Activated T-cell treated with anti-CD3 and anti-CD28 coated beads, Interleukin-2, amount 50 U/mL, for 4 hours (primary cell): ENCODE data around the gene ZNF526. TPM values are rescaled to one million over a fixed set of nuclear protein-coding genes. Genes with fewer than 3 reads are reported as not detected.
A peak's percentile ranks its signal among the peaks of the same experiment; 100 is the strongest.

Source experiments
- ATAC-seq, 2 donors: fragments of 200-7000 bp; cut with Tn5 transposase; one replicate each; pipeline ENCODE4 v1.10.0; 2021
- DNase-seq: peaks from one replicate; pipeline ENCODE4 v3.0.0-alpha.2; 2020
- H3K27me3 Mint-ChIP-seq: one replicate; pipeline ENCODE4 v1.8.0; 2021; ENCODE audit warnings: low read depth, mixed read lengths
- H3K36me3 Mint-ChIP-seq: one replicate; pipeline ENCODE4 v1.8.0; 2022; ENCODE audit warnings: mixed read lengths; ENCODE audit not compliant: insufficient read depth
- H3K4me1 Mint-ChIP-seq: one replicate; pipeline ENCODE4 v1.8.0; 2021; ENCODE audit warnings: low read depth, mixed read lengths
- H3K4me3 Mint-ChIP-seq: one replicate; pipeline ENCODE4 v1.8.0; 2021; ENCODE audit warnings: mild to moderate bottlenecking, moderate library complexity, mixed read lengths
- H3K9me3 Mint-ChIP-seq: one replicate; pipeline ENCODE4 v1.8.0; 2021; ENCODE audit warnings: mixed read lengths
- total RNA-seq, 3 donors: library from RNA; stranded (reverse); gene quantifications; one replicate each; pipeline ENCODE4 v1.2.1, GENCODE V29; 2021

The ZNF526 gene, protein sequence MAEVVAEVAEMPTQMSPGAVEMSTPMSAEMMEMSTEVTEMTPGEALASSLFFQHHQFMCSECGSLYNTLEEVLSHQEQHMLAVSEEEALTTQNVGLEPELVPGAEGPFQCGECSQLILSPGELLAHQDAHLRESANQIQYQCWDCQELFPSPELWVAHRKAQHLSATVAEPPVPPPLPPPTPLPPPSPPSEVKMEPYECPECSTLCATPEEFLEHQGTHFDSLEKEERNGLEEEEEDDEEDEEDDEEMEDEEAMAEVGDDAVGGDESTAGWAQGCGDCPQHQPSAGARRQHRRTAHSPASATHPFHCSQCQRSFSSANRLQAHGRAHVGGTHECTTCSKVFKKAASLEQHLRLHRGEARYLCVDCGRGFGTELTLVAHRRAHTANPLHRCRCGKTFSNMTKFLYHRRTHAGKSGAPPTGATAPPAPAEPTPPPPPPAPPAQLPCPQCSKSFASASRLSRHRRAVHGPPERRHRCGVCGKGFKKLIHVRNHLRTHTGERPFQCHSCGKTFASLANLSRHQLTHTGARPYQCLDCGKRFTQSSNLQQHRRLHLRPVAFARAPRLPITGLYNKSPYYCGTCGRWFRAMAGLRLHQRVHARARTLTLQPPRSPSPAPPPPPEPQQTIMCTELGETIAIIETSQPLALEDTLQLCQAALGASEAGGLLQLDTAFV
- 10 to 100 TPM; 17.2 to 19.4 (median 18.7) TPM for total RNA-seq

DNA sequence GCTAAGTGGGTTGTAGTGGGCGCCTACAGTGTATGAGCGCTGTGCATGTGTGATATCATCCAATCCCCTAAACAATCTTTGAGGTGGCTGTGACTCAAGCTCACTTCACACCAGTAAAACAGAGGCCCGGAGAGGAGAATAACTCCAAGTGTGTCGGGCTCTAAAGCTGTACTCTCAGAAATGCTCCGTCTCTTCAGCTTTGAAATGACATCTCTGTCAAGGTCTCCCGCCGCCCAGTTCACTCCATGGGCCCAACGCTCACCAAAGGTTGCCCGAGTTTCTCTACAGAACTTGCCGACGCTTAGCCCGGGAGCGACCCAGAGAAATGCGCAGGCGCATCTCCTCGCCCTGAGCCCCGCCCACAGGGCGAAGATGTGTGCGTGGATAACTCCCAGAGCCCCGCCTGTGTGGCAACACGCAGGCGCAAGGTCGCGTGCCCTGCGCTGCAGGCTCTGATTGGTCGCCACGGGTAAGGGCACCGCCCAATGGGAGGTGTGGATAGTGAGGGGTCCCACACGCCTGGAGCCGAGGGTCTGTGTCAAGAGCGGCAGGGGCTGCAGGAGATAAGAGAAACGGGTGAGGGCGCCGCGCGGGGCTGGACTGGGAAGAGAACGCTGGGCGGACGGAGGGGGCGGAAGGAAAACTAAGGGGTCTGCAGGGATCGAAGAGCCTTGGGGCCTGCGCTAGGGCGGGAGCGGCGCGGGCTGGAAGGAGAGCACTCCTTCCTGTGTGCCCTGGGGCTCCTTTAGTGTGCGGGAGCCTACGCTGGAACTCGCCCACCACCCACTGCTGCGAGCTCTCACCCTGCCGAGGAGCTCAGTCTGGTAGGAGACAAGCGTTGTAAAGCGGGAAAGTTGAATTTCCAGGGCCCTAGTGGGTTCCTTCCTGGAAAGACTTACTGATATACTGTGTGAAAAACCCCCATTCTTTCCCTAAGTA, at the start of gene ZNF526:
TSS of gene ZNF526 (plus strand) at position 501 of the 939 bp plus-strand sequence. CDS start 4,092 bp downstream, outside the sequence.
- Mint-ChIP-seq H3K27me3 (no peaks in the 10 kb centered on the region), H3K4me1 (peaks cover 57% of the 10 kb centered on the region), H3K36me3 (peaks cover 20% of the 10 kb centered on the region), H3K4me3 (peak within 1 kb of the TSS; percentile 94), H3K9me3 (no peaks in the 10 kb centered on the region)
- ATAC-seq: peak; percentile 83 to 86
- DNase-seq: peak; percentile 94

DNA sequence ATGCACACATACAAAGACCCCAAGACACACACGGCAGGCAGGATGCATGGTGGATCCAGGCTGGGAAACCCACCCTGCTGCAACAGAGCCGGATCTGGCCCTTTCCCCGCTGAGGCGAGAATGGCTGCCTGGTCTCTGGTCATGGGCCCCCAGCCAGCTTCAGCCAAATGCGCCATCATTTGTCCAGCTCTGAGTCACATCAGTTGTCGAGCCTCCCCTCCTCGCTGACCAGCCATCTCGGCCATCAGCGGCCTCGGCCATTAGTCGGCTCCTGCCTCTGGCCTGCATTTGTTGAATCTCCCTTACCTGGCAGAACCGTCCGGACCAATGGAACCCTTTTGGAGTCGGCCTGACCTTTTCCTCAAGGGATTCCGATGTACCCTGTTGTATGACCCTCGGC, 49.4 kb upstream of the ZNF526 start:
- Mint-ChIP-seq H3K4me3 (no peak overlapping the region), H3K27me3 (peaks cover 10% of the 10 kb centered on the region), H3K9me3 (no peaks in the 10 kb centered on the region), H3K36me3 (no peaks in the 10 kb centered on the region), H3K4me1 (peaks cover 8% of the 10 kb centered on the region)
- no peak for DNase-seq
- no peak for ATAC-seq

DNA sequence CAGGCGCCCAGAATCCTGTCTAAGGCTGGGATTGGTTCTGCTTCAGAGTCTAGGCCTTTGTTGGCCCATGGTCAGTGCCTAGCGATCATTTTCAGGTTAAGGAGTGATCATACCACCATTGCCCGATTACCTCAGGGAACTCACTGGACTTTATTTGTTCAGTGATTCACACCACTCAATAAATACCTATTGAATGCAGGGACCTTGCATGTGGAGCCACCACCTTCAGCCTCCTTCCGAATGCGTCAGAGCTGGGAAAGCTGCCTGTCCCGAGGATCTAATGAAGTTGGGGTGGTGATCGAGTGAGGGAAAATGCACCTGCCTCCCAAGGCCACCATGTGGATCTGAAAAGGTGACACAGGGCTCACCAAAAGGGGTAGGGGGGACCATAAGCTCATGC, 47.9 kb upstream of the ZNF526 start:
- no peak overlapping the region for H3K4me3 Mint-ChIP-seq
- ATAC-seq (no peak), DNase-seq (no peak)
- H3K4me1 Mint-ChIP-seq: peaks cover 15% of the 10 kb centered on the region
- no peaks in the 10 kb centered on the region for H3K9me3 Mint-ChIP-seq
- H3K36me3 Mint-ChIP-seq: no peaks in the 10 kb centered on the region
- peaks cover 18% of the 10 kb centered on the region for H3K27me3 Mint-ChIP-seq

DNA sequence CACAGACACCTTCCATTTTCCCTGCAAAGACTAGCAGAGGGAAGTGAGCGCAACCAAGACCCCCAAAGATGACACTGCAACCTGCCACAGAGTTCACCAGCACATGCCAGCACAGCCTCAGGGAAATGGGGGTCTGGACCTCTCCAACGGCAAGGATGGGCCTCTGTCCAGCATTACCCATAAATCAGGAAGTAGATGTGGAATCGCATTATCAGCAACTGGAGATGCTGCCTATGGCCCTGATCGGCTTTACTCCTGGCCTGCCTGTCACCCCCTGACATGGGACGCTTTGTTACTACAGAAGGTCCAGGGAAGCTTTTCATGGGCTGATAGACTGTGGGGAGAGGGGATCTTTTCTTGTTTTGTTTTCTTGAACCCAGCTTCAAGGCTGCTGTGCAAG, 46.4 kb upstream of the ZNF526 start:
- H3K36me3 Mint-ChIP-seq: no peaks in the 10 kb centered on the region
- DNase-seq: no peak
- no peak for ATAC-seq

DNA sequence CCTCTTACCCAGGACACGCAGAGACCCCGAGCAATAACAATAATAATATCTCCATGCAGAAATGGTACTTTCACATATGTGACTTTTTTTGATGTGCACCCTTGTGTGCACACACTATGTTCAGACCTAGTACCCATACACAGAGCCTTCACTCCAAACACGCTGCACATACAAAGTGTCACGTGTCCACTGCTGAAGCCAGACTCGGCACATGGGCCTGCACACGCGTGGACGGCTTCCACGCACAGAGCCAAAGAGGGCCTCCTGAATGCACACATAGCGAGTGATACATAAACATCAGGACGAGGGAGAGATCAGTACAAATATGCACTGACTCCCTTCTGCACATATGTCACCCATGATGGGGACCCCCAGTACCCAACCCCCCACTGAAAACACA, 45.9 kb upstream of the ZNF526 start:
- no peak for DNase-seq
- H3K36me3 Mint-ChIP-seq: no peaks in the 10 kb centered on the region
- no peaks in the 10 kb centered on the region for H3K9me3 Mint-ChIP-seq
- H3K4me1 Mint-ChIP-seq: peaks cover 15% of the 10 kb centered on the region
- no peak overlapping the region for H3K4me3 Mint-ChIP-seq
- peaks cover 18% of the 10 kb centered on the region for H3K27me3 Mint-ChIP-seq
- ATAC-seq: no peak

More for the DNA sequence above, 46.4 kb upstream of the ZNF526 start:
- Mint-ChIP-seq H3K27me3 (peaks cover 18% of the 10 kb centered on the region), H3K4me3 (no peak overlapping the region), H3K9me3 (no peaks in the 10 kb centered on the region), H3K4me1 (peaks cover 15% of the 10 kb centered on the region)

DNA sequence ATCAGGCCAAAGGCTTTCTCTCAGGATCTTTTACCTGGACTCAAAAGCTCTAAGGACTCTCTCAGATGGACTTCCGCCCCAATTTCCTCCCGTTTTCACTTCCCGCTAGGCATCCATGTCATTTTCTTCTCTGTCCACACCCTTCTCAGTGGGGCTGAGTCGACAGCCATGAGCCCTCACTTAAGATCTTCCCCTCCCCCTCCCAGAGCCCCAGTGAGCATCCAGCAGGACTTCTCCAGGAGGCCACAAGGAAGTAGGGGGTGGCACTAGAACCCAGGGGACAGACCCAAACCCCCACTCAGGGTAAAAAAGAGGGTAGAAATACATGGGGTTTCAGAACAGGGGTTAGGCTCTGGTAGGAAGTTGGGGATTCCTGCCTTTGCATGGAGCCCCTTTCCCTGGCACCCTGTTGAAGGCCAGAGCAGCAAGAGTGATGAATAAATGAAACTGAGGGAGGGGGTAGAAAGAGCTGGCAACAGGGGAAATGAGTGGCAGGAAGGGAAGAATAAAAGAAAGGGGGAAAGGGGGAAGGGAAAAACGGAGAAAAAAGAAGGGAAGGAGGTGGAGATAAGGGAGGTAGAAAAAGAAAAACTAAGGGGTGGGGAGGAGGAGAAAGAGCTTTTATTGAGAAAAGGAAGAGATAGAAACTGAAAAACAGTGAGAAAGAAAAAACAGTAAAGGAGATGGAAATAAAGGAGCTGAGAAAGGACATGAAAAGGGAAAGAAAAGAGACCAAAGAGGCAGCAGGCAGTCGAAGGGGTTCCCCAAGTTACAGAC, 45.0 kb upstream of the ZNF526 start:
- Mint-ChIP-seq H3K9me3 (no peaks in the 10 kb centered on the region), H3K27me3 (peaks cover 22% of the 10 kb centered on the region), H3K36me3 (no peaks in the 10 kb centered on the region), H3K4me3 (peak overlapping the region; percentile 92), H3K4me1 (peaks cover 15% of the 10 kb centered on the region)
- ATAC-seq: no peak
- no peak for DNase-seq

DNA sequence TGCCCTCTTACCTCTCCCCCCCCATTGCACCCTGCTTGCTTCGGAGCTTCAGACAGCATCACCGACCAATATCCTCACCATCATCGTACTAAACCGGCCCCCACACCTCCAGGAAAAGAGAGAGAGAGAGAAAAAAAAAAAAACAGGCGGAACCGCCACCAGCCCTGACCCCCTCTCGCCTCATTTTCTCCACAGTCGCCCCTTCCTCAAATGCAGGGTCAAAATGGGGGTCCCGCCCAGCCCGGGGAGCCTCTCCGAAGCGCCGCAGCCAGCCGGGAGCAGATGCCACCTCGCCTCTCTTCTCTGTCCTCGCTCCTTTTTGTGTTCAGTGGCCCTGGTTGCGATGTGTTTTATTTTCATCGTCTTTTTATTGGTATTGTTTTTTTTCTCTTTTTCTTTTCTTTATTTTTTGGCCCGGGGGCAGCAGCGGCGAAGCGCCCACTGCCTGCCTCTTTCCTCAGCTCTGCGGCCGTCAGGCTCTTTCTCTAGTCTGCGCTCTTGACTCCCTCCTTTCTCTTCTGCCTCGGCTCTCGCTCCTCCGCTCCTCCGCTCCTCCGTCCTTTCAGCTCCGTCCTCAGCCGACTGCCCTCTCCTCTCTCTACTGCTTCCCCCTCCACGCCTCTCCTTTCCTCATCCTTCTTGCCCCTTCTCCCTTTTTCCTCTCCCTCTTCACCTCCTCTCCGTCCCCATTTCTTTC, 44.0 kb upstream of the ZNF526 start:
- peaks cover 15% of the 10 kb centered on the region for H3K4me1 Mint-ChIP-seq

DNA sequence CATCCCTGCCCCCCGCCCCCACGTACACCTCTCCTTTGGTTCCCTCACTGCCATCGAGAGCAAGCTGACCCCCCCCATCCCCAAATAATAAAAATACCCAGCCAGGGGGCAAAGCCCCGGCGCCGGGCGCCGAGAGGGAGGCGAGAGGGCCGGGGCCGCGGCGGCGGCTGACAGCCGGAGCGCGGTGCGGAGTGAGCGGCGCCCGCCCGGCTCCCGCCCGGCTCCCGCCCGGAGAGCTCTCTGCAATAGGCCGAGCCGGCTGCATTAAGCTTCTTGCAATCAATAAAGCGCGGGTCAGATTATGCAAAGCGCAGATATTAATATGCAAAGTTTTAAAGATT, 43.5 kb upstream of the ZNF526 start:
- H3K36me3 Mint-ChIP-seq: no peaks in the 10 kb centered on the region
- H3K27me3 Mint-ChIP-seq: peaks cover 22% of the 10 kb centered on the region
- no peaks in the 10 kb centered on the region for H3K9me3 Mint-ChIP-seq
- ATAC-seq: peak; percentile 65 to 66
- H3K4me3 Mint-ChIP-seq: peak overlapping the region; percentile 92
- DNase-seq: no peak
- H3K4me1 Mint-ChIP-seq: peaks cover 15% of the 10 kb centered on the region

More for the DNA sequence above, 44.0 kb upstream of the ZNF526 start:
- Mint-ChIP-seq H3K27me3 (peaks cover 22% of the 10 kb centered on the region), H3K36me3 (no peaks in the 10 kb centered on the region), H3K4me3 (peak overlapping the region; percentile 92), H3K9me3 (no peaks in the 10 kb centered on the region)
- ATAC-seq (peak; percentile 32 to 41), DNase-seq (no peak)

DNA sequence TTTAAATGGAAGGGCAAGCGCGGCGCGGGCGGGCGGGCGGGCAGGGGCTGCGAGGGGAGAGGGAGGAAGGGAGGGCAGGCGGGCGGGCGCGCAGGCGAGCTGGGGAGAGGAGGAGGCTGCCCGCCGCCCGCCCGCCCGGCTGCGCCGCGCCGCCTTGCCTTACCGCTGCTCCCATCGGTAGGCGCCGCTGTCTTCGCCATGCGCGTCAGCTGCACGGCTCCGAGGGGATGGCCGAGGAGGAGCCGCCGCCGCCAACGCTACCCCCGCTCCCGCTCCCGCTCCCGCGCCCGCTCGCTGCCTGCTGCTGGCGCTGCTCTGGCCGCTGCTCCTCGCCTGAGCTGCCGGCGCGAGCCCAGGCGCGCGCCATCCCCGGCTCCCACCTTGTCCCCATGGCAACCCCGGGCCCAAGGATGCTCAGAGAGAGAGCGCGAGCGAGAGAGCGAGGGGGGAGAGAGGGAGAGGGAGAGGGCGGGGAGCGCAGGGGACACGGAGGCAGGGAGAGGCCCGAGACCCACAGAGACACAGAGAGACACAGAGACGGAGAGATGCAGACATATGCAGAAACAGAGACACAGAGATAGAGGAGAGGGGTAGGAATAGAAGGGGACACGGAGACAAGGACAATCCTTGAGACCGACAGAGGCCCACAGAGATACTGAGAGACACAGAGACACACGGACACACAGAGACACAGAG, 43.0 kb upstream of the ZNF526 start:
- no peaks in the 10 kb centered on the region for H3K36me3 Mint-ChIP-seq
- ATAC-seq (peak; percentile 96 to 98), DNase-seq (peak; percentile 73)
- no peaks in the 10 kb centered on the region for H3K9me3 Mint-ChIP-seq
- peaks cover 18% of the 10 kb centered on the region for H3K4me1 Mint-ChIP-seq
- peaks cover 22% of the 10 kb centered on the region for H3K27me3 Mint-ChIP-seq
- H3K4me3 Mint-ChIP-seq: no peak overlapping the region

DNA sequence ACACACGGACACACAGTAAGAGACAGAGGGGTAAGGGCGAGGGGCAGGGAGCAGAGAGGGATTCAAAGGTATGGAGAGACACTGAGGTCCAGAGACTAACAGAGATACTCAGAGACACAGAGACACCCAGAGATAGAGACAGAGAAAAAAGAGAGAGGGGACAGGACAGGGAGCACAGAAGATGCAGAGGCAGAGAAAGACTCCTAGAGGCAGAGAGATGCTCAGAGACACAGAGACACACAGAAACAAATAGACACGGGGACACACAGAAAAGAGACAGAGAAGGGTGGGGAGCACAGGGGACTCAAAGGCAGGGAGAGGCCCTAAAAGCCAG, 42.5 kb upstream of the ZNF526 start:
- ATAC-seq (no peak), DNase-seq (no peak)
- Mint-ChIP-seq H3K36me3 (no peaks in the 10 kb centered on the region), H3K4me3 (no peak overlapping the region), H3K4me1 (peaks cover 23% of the 10 kb centered on the region), H3K9me3 (no peaks in the 10 kb centered on the region), H3K27me3 (peaks cover 22% of the 10 kb centered on the region)

DNA sequence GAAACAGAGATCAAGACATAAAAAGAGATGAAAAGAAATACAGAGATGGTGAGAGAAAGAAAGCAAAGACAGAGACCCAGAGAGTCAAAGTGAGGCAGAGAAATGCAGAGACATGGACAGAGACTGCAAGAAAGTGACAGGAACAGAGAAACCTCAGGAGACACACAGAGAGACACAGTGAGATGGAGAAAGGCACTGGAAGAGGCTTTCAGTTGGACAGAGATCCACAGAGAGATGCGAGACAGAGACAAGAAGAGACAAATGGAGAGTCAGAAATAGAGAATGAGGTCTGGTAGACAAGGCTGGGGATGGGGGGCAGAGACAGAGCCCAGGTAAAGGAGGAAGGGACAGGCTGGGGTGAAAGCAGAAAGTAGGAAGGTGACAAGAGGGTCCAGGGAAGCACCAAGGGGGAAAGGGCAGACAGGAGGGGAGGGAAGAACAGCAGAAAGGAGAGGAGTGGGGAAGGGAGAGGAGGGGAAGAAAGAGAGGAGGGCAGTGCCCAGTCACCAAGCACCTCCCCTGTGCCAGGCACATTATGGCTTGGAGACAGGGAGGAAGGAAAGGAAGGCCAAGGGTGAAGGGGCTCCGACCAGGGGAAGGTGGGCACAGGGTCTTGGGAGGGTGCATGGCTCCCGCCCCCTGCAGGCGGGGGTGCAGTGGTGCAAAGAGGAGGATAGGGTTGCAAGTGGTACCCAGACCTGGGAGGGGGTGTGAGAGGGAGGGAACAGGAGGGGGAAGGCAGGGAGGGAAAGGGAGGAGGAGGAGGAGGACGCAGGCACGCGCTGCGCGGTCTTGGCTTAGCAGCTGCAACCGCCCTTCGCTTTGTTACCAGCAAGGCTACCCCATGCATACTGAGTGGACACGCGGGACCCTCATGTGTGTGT, 41.1 kb upstream of the ZNF526 start:
- Mint-ChIP-seq H3K9me3 (no peaks in the 10 kb centered on the region), H3K4me1 (peaks cover 34% of the 10 kb centered on the region), H3K4me3 (no peak overlapping the region), H3K27me3 (peaks cover 22% of the 10 kb centered on the region), H3K36me3 (no peaks in the 10 kb centered on the region)
- DNase-seq (no peak), ATAC-seq (no peak)

DNA sequence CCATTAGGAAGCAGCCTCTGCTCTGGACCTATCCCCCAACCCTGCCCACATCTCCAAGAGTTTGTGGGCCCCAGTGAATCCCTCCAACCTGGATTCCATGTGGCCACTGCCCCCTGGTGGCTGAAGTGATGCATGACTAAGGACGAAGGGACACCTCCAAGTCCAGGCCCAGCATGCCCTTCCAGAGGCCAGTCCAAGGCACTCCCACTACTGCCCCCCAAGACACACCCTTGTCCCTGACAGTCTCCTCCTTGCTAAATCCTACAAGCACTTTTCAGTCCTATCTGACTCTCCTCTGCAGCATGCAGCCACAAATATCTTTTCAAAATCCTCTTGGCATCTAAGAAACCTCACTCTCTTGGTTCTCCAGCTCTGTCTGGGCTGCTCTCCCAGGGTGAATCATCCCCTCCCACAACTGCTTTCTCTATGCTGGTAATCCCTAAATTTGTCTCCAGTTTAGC, 35.7 kb upstream of the ZNF526 start:
- ATAC-seq: peak; percentile 70 to 75
- H3K4me3 Mint-ChIP-seq: no peak overlapping the region
- no peaks in the 10 kb centered on the region for H3K36me3 Mint-ChIP-seq
- no peaks in the 10 kb centered on the region for H3K9me3 Mint-ChIP-seq
- peaks cover 52% of the 10 kb centered on the region for H3K4me1 Mint-ChIP-seq
- DNase-seq: peak; percentile 70
- H3K27me3 Mint-ChIP-seq: peaks cover 4% of the 10 kb centered on the region
